Measurements from ENCODE around the gene ADCY2.

Gene ADCY2

DNA sequence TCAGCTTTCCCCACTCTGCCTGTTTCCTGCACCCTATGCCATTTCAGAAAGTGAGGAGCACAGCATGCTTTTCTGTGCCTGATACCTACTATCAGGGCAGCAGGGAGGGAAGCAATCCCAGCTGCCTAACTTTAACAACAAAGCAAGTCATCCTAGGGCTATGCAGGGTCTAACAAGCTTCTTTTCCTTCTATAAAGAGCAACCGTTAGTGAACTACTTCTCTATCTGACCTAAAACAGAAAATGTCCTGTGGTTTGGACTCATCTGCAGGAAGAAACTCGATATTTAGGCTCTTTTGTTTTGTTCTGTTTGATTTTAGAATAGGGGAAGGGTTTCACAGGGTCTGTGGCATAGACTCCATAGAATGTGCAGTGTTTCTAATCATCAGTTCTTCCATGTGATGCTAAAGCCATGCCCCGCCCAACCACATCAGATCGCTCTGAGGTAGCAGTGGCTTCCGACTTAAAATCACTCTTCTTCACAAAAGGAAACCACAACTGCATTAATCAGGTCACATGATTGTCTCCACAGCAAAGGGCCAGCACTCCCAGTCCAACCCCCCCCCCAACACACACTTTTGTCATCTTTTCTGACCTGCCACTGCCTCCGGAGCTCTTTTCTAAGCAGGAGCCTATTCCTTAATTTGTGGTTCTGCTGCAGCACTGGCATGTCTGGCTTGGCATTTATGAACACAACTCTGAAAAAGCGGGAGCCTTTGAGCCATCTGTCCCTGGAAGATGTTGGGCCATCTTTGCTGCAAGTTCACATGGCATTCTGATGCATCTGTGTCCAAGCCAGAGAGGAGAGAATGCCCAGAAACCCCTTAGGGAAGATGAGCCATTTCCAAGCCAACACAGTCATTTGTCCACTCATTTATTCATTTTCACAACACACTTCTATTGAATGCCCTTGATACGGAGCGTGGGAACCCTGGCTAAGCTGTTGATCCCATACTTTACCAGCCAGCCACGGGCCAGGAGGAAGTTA lies 383.4 kb downstream of the ADCY2 start:
- TF ChIP-seq, protein P1, sequence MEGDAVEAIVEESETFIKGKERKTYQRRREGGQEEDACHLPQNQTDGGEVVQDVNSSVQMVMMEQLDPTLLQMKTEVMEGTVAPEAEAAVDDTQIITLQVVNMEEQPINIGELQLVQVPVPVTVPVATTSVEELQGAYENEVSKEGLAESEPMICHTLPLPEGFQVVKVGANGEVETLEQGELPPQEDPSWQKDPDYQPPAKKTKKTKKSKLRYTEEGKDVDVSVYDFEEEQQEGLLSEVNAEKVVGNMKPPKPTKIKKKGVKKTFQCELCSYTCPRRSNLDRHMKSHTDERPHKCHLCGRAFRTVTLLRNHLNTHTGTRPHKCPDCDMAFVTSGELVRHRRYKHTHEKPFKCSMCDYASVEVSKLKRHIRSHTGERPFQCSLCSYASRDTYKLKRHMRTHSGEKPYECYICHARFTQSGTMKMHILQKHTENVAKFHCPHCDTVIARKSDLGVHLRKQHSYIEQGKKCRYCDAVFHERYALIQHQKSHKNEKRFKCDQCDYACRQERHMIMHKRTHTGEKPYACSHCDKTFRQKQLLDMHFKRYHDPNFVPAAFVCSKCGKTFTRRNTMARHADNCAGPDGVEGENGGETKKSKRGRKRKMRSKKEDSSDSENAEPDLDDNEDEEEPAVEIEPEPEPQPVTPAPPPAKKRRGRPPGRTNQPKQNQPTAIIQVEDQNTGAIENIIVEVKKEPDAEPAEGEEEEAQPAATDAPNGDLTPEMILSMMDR (IDR thresholded peaks at IDR 0.05; ENCODE audit: low read depth, low read length) = no peak
- no peak for DNase-seq (ENCODE audit: low read depth in 2 of 2)
- H3K4me3 ChIP-seq (replicated peaks in 1 of 2; ENCODE audit: low read depth in 2 of 2, low read length in 2 of 2) = no peak overlapping the region

DNA sequence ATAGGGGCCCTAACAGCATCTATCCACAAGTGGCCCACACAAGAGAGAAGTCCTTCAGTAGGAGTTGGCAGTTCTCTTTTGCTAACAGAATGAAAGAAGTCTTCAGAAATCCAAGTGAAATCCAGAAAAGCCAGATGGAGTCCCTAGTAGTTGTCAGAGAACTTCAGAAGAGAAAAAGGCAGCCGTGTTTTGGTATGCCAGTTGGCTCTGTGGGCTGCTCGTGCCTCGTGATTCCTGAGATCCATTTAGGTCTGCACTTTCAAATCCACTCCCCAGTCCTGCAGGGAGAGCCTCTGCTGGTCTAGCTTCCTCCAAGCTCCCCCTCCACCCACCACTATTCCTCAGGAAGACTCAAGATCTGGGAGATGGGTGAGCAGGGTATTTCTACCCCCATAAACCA lies 386.0 kb downstream of the ADCY2 start:
- no peak for DNase-seq (ENCODE audit: low read depth in 2 of 2)
- no peak overlapping the region for H3K4me3 ChIP-seq (replicated peaks in 1 of 2; ENCODE audit: low read depth in 2 of 2, low read length in 2 of 2)
- TF ChIP-seq, protein P1 (IDR thresholded peaks at IDR 0.05; ENCODE audit: low read depth, low read length) = no peak

DNA sequence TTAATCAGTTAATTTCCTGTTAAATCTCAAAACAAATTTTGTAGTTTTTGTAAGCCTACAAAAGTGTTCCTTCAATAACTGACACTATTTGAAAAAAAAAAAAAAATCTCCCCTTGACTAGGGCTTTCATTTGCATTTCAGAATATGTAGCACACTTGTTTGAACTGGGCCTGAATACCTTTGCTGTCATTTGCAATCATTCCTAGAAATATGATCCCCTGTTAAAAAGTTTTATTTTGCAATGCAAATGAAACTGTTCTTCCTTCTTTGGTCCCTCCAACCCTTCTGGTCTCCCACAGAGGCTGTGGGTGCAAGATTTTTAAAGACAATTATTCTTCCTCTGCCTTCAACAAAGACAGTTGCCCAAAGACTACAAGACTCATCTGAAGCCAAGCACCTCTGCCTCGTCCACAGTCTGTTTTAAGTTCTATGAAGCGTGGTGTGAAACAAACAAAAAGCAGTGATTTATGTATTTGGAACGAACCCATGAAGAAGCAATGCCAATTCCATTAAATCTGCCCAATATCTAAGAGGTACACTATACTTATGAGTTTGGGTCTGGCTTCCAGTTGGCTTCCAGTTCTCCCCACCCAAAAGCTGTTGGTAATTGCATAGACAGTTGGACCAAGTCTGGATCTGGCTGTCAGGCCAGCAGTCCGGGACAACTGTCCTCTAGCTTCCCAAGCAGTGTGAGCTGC lies 388.9 kb downstream of the ADCY2 start:
- TF ChIP-seq, protein P1 (IDR thresholded peaks at IDR 0.05; ENCODE audit: low read depth, low read length) = no peak
- no peak for DNase-seq (ENCODE audit: low read depth in 2 of 2)
- no peak overlapping the region for H3K4me3 ChIP-seq (replicated peaks in 1 of 2; ENCODE audit: low read depth in 2 of 2, low read length in 2 of 2)

DNA sequence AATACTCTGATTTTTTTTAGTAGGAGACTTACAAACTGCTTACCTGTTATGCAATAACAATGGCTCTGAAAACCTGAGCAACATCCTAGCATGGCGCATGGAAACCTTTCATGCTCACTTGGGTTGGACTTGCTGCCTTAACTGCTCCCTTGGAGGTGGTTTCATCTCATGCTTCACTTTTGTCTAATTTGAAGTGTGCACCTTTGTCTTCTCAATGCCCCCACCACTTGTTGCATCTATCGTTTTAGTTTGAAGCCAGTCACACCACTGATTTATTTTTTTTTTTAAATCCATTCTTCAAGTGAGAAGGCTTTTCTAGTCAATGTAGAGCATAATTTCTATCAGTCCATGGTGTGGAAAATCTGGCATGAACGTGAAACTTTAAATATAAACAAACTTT lies 391.8 kb downstream of the ADCY2 start:
- no peak overlapping the region for H3K4me3 ChIP-seq (replicated peaks in 1 of 2; ENCODE audit: low read depth in 2 of 2, low read length in 2 of 2)
- DNase-seq (ENCODE audit: low read depth in 2 of 2) = no peak
- TF ChIP-seq, protein P1 (IDR thresholded peaks at IDR 0.05; ENCODE audit: low read depth, low read length) = no peak

DNA sequence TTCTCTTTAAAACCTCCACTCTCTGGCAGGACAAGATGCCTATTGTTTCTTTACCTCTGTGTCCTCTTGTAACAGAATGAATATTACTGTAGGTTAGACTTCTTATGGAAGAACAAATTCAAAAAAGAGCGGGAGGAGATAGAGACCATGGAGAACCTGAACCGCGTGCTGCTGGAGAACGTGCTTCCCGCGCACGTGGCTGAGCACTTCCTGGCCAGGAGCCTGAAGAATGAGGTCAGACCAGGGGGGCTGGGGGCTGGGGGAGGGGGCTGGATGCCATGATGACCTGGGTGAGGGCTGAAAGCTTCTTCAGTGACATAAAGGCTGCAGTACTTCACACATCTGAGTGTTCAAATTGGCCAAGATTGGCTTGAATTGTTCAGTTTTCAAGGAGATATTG lies 393.6 kb downstream of the ADCY2 start:
- no peak for DNase-seq (ENCODE audit: low read depth in 2 of 2)
- H3K4me3 ChIP-seq (replicated peaks in 1 of 2; ENCODE audit: low read depth in 2 of 2, low read length in 2 of 2) = no peak overlapping the region
- TF ChIP-seq, protein P1 (IDR thresholded peaks at IDR 0.05; ENCODE audit: low read depth, low read length) = no peak

DNA sequence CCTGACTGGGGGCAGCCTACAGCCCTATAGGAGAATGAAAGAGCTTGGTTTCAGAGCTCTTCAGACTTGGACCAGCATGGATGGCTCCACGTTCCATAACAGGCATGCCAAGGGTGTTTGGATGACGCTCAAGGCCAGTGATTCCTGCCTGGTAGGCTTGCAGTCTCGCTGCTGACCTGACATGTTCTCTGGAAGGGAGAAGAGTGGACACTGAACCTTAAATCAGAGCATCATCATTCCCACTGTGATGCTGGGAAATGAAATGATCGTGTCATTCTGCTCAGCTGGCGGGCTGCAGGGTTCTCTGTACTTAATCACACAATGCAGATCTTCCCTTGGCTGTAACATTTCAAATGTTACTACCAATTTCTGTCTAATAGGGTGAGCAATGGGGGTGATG lies 398.0 kb downstream of the ADCY2 start:
- H3K4me3 ChIP-seq (replicated peaks in 1 of 2; ENCODE audit: low read depth in 2 of 2, low read length in 2 of 2) = no peak overlapping the region
- DNase-seq (ENCODE audit: low read depth in 2 of 2) = no peak
- TF ChIP-seq, protein P1 (IDR thresholded peaks at IDR 0.05; ENCODE audit: low read depth, low read length) = no peak

Data from cardiac fibroblast (primary cell).